HG03442 (cell line): ENCODE measurements around the gene NKAPL.
"Not testable (repeated sequence)": the region's sequence is repeated elsewhere in the genome, so short reads cannot be mapped to it uniquely, and the experiment has no call there.

ENCODE experiments used
- ATAC-seq: cut with Tn5 transposase; IDR thresholded peaks from one replicate; pipeline ENCODE4 v1.9.1; 2021; ENCODE audit warnings: mild to moderate bottlenecking, moderate library complexity; ENCODE audit not compliant: unreplicated experiment

NKAPL gene

GRCh38 chr6:28295326-28295725 is 36.2 kb downstream of the NKAPL start:
- ATAC-seq, result no peak

- ATAC-seq, result no peak
Measured at GRCh38 chr6:28296520-28297060, 37.5 kb downstream of the NKAPL start.

- no peak for ATAC-seq
Measured at GRCh38 chr6:28303570-28303969, 44.5 kb downstream of the NKAPL start.

GRCh38 chr6:28306363-28306762 is 47.3 kb downstream of the NKAPL start:
- ATAC-seq, result not testable (repeated sequence)
